Measurements from ENCODE around the gene UBE2Q2. TPM values are rescaled to one million over a fixed set of nuclear protein-coding genes. Genes with fewer than 3 reads are reported as not detected.

UBE2Q2 gene
- total RNA-seq, 1 donor from 2014 or later, result 36.9 TPM

- no peak for DNase-seq (ENCODE audit: low read depth, low spot score)
Measured at GRCh38 chr15:75923756-75924155, 80.5 kb downstream of the UBE2Q2 start.

GRCh38 chr15:75924576-75924975, 81.3 kb downstream of the UBE2Q2 start:
- DNase-seq (ENCODE audit: low read depth, low spot score), result no peak

- DNase-seq (ENCODE audit: low read depth, low spot score), result no peak
Measured at GRCh38 chr15:75925440-75925839, 82.2 kb downstream of the UBE2Q2 start.

GRCh38 chr15:75926931-75927330, 83.7 kb downstream of the UBE2Q2 start:
- no peak for DNase-seq (ENCODE audit: low read depth, low spot score)

- DNase-seq (ENCODE audit: low read depth, low spot score), result no peak
Measured at GRCh38 chr15:75927601-75928000, 84.4 kb downstream of the UBE2Q2 start.

GRCh38 chr15:75928680-75929608, 85.7 kb downstream of the UBE2Q2 start:
- DNase-seq (ENCODE audit: low read depth, low spot score), result no peak

- no peak for DNase-seq (ENCODE audit: low read depth, low spot score)
Measured at GRCh38 chr15:75929799-75930565, 86.7 kb downstream of the UBE2Q2 start.

GRCh38 chr15:75930866-75931265, 87.6 kb downstream of the UBE2Q2 start:
- DNase-seq (ENCODE audit: low read depth, low spot score), result no peak

- DNase-seq (ENCODE audit: low read depth, low spot score), result no peak
Measured at GRCh38 chr15:75942464-75942863, 99.2 kb downstream of the UBE2Q2 start.

GRCh38 chr15:75943246-75943645, 100.0 kb downstream of the UBE2Q2 start:
- no peak for DNase-seq (ENCODE audit: low read depth, low spot score)

GRCh38 chr15:75943713-75944215, 100.5 kb downstream of the UBE2Q2 start:
- no peak for DNase-seq (ENCODE audit: low read depth, low spot score)

- DNase-seq (ENCODE audit: low read depth, low spot score), result no peak
Measured at GRCh38 chr15:75945953-75946352, 102.7 kb downstream of the UBE2Q2 start.

- DNase-seq (ENCODE audit: low read depth, low spot score), result no peak
Measured at GRCh38 chr15:75947092-75947491, 103.8 kb downstream of the UBE2Q2 start.

GRCh38 chr15:75948761-75949296, 105.6 kb downstream of the UBE2Q2 start:
- no peak for DNase-seq (ENCODE audit: low read depth, low spot score)

Other genes starting within 250 kb of the UBE2Q2 start
- 22.4 and 25.3 TPM in 2 replicates for gene SNUPN, start 217.7 kb upstream of the UBE2Q2 start, total RNA-seq
- gene IMP3, start 203.2 kb upstream of the UBE2Q2 start, total RNA-seq, result 59.8 and 75.6 TPM in 2 replicates
- 7.8 and 8.5 TPM in 2 replicates for gene SNX33, start 195.5 kb upstream of the UBE2Q2 start, total RNA-seq
- under 0.01 and 0.04 TPM in 2 replicates for gene CSPG4, start 130.6 kb upstream of the UBE2Q2 start, total RNA-seq
- gene FBXO22, start 60.4 kb downstream of the UBE2Q2 start, total RNA-seq, result 86.5 and 125 TPM in 2 replicates
- gene NRG4, start 169.0 kb downstream of the UBE2Q2 start, total RNA-seq, result not detected in 2 replicates
- gene TMEM266, start 216.5 kb downstream of the UBE2Q2 start, total RNA-seq, result not detected in 2 replicates